Naive thymus-derived CD4-positive, alpha-beta T cell (primary cell): Measurements from ENCODE around the gene AICDA. TPM values are rescaled to one million over a fixed set of nuclear protein-coding genes. Genes with fewer than 3 reads are reported as not detected.
"Not testable (repeated sequence)": the region's sequence is repeated elsewhere in the genome, so short reads cannot be mapped to it uniquely, and the experiment has no call there.

Experiments
- ATAC-seq: fragments of 150-1000 bp; cut with Tn5 transposase; 2 replicates; pipeline ENCODE4 v1.10.0; 2021; ENCODE audit warnings: mild to moderate bottlenecking, moderate library complexity
- CTCF ChIA-PET: fragments of 350-600 bp; sonication (Branson Sonifier 250); formaldehyde crosslinking; loops from one replicate; lab custom pipeline; 2021; ENCODE audit warnings: antibody characterized with exemption; lab: Charles Lee
- POLR2A ChIA-PET: fragments of 350-600 bp; sonication (Branson Sonifier 250); formaldehyde crosslinking; loops from one replicate; lab custom pipeline; 2021; ENCODE audit warnings: antibody characterized with exemption, inconsistent platforms; lab: Charles Lee
- DNase-seq, 9 donors: peaks; one replicate each; pipeline versions ENCODE4 v3.0.0 to v3.0.0-alpha.2; 2020 to 2022; ENCODE audit warnings: mixed read lengths in 1 of 9
- H3K27ac ChIP-seq: one replicate; pipeline ENCODE4 v1.7.0; 2013; ENCODE audit warnings: mild to moderate bottlenecking, low read depth, low read length, moderate library complexity
- H3K27me3 ChIP-seq, 2 donors: one replicate each; pipeline ENCODE4 v1.7.0; 2013; ENCODE audit warnings: low read length in 2 of 2, mild to moderate bottlenecking in 2 of 2, moderate library complexity in 2 of 2; ENCODE audit not compliant: control insufficient read depth in 2 of 2, insufficient read depth in 2 of 2
- H3K36me3 ChIP-seq, 3 experiments: 1 replicate in 2 of 3; 2 replicates in 1 of 3; pipeline ENCODE4 v1.7.0; 2013; ENCODE audit warnings: low read length in 3 of 3, mild to moderate bottlenecking in 3 of 3, moderate library complexity in 1 of 3; ENCODE audit not compliant: insufficient read depth in 3 of 3, control insufficient read depth in 2 of 3
- H3K4me1 ChIP-seq, 2 donors: one replicate each; pipeline ENCODE4 v1.7.0; 2013; ENCODE audit warnings: low read length in 2 of 2, mild to moderate bottlenecking in 2 of 2, moderate library complexity in 1 of 2; ENCODE audit not compliant: control insufficient read depth in 2 of 2, insufficient read depth in 2 of 2
- H3K4me3 ChIP-seq: 2 replicates; pipeline ENCODE4 v1.7.0; 2013; ENCODE audit warnings: mild to moderate bottlenecking, low read length
- H3K9me3 ChIP-seq, 3 experiments: 1 replicate in 2 of 3; 2 replicates in 1 of 3; pipeline ENCODE4 v1.7.0; 2013; ENCODE audit warnings: low read length in 3 of 3; ENCODE audit not compliant: control insufficient read depth in 2 of 3
- H3K27ac Mint-ChIP-seq, 9 donors: one replicate each; pipeline ENCODE4 v1.8.0; 2020 to 2022; ENCODE audit warnings: mixed read lengths in 9 of 9, mild to moderate bottlenecking in 8 of 9, moderate library complexity in 5 of 9, inconsistent platforms in 2 of 9
- H3K27me3 Mint-ChIP-seq, 5 donors: one replicate each; pipeline ENCODE4 v1.8.0; 2021 to 2022; ENCODE audit warnings: mixed read lengths in 5 of 5, mild to moderate bottlenecking in 1 of 5
- H3K36me3 Mint-ChIP-seq, 5 donors: one replicate each; pipeline ENCODE4 v1.8.0; 2020 to 2022; ENCODE audit warnings: mixed read lengths in 5 of 5, mild to moderate bottlenecking in 3 of 5, inconsistent platforms in 1 of 5
- H3K4me1 Mint-ChIP-seq, 7 donors: one replicate each; pipeline ENCODE4 v1.8.0; 2020 to 2022; ENCODE audit warnings: mixed read lengths in 7 of 7, mild to moderate bottlenecking in 3 of 7, inconsistent platforms in 1 of 7
- H3K4me3 Mint-ChIP-seq, 10 donors: one replicate each; pipeline ENCODE4 v1.8.0; 2020 to 2022; ENCODE audit warnings: mild to moderate bottlenecking in 10 of 10, mixed read lengths in 10 of 10, moderate library complexity in 6 of 10, inconsistent platforms in 2 of 10
- H3K9me3 Mint-ChIP-seq, 11 donors: one replicate each; pipeline ENCODE4 v1.8.0; 2020 to 2022; ENCODE audit warnings: mixed read lengths in 11 of 11, mild to moderate bottlenecking in 4 of 11, inconsistent platforms in 1 of 11, moderate library complexity in 1 of 11
- intact Hi-C, 2 donors: fragments of 100-400 bp; cut with micrococcal nuclease; formaldehyde crosslinking; loops; one replicate each; pipeline ENCODE4 v1.15.1; 2023
- polyA plus RNA-seq, 2 donors: library from polyadenylated mRNA; unstranded; fragments of 300-500 nt; fragmentation: Illumina TruSeq; gene quantifications; one replicate each; pipeline ENCODE4 v1.2.3, GENCODE V29; 2021
- total RNA-seq, 6 experiments: library from RNA in 5 of 6; stranded (reverse) in 5 of 6; gene quantifications; 1 replicate in 5 of 6; 2 replicates in 1 of 6; pipeline ENCODE4 v1.2.3 and lab custom pipeline; 2021 to 2026

The AICDA gene
- total and polyA plus RNA-seq, 7 experiments from 2014 or later, result not detected

DNA sequence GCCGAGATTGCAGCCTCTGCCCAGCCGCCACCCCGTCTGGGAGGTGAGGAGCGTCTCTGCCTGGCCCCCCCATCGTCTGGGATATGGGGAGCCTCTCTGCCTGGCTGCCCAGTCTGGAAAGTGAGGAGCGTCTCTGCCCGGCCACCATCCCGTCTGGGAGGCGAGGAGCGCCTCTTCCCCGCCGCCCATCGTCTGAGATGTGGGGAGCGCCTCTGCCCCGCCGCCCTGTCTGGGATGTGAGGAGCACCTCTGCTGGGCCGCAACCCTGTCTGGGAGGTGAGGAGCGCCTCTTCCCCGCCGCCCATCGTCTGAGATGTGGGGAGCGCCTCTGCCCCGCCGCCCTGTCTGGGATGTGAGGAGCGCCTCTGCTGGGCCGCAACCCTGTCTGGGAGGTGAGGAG is 12.1 kb upstream of the AICDA start:
- H3K27ac Mint-ChIP-seq, H3K36me3 Mint-ChIP-seq, H3K27ac ChIP-seq, H3K4me3 ChIP-seq, H3K36me3 ChIP-seq, DNase-seq, H3K27me3 ChIP-seq, CTCF ChIA-PET, H3K9me3 ChIP-seq, ATAC-seq, H3K4me3 Mint-ChIP-seq, H3K4me1 ChIP-seq, POLR2A ChIA-PET, H3K9me3 Mint-ChIP-seq, H3K4me1 Mint-ChIP-seq, intact Hi-C loops: not testable (repeated sequence)
- H3K27me3 Mint-ChIP-seq, result peaks cover 0 to 14% (median 0%) of the 10 kb centered on the region in 5 donors

DNA sequence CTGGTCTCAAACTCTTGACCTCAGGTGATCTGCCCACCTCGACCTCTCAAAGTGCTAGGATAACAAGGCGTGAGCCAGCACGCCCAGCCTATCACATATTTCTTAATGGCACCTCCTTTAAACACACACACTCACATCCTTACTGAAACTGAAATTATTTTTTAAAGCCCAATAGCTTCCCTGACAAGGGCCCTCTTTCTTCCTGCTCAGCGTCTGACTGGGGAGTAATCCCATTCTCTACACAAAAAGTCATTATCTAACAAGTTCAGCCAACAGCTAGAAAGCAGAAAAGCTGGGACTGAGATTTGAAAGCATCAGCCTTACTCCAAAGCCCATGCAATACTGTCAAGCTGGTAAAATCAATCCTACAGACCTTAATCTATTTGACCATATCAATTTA is 10.0 kb upstream of the AICDA start:
- no peak for DNase-seq
- Histone ChIP-seq H3K4me1 (no peaks in the 10 kb centered on the region), H3K27ac (no peak overlapping the region), H3K4me3 (no peak overlapping the region), H3K27me3 (no peaks in the 10 kb centered on the region), H3K9me3 (no peaks in the 10 kb centered on the region), H3K36me3 (no peaks in the 10 kb centered on the region)
- intact Hi-C loops, result no loop called here
- H3K4me3 Mint-ChIP-seq, result no peak overlapping the region
- peaks cover 0 to 2% (median 0%) of the 10 kb centered on the region in 7 donors for H3K4me1 Mint-ChIP-seq
- no peak for ATAC-seq
- H3K9me3 Mint-ChIP-seq, result peaks cover 0 to 5% (median 0%) of the 10 kb centered on the region in 11 donors
- H3K27ac Mint-ChIP-seq, result peak overlapping the region in 2 of 9 donors; percentile 49 to 65
- peaks cover 0 to 7% (median 0%) of the 10 kb centered on the region in 5 donors for H3K36me3 Mint-ChIP-seq
- H3K27me3 Mint-ChIP-seq, result peaks cover 0 to 3% (median 0%) of the 10 kb centered on the region in 5 donors
- POLR2A ChIA-PET, result no interaction called here
- CTCF ChIA-PET, result no interaction called here

GRCh38 chr12:8615206-8615605 is 2.5 kb upstream of the AICDA start:
- ATAC-seq, result no peak

GRCh38 chr12:8613881-8614280 is 1.2 kb upstream of the AICDA start:
- H3K36me3 Mint-ChIP-seq, H3K36me3 ChIP-seq, ATAC-seq, DNase-seq, H3K9me3 Mint-ChIP-seq, H3K27ac ChIP-seq, H3K4me1 Mint-ChIP-seq, H3K4me3 ChIP-seq, POLR2A ChIA-PET, H3K4me3 Mint-ChIP-seq, H3K9me3 ChIP-seq, H3K27me3 ChIP-seq, H3K27ac Mint-ChIP-seq, intact Hi-C loops, H3K4me1 ChIP-seq: not testable (repeated sequence)
- peaks cover 0 to 22% (median 0%) of the 10 kb centered on the region in 5 donors for H3K27me3 Mint-ChIP-seq
- CTCF ChIA-PET, result interaction anchor here (1.2 kb wide), 1 partner anchor 16 kb away, joined by 3 read pairs; no protein-coding TSS in a partner anchor

More at GRCh38 chr12:8615206-8615605, 2.5 kb upstream of the AICDA start:
- peaks cover 0 to 20% (median 0%) of the 10 kb centered on the region in 5 donors for H3K27me3 Mint-ChIP-seq
- no peak for DNase-seq
- POLR2A ChIA-PET, result interaction anchor here (0.6 kb wide), 1 partner anchor 483 kb away, joined by 6 read pairs; no protein-coding TSS in a partner anchor
- H3K4me1 ChIP-seq, result no peaks in the 10 kb centered on the region
- no peak overlapping the region for H3K4me3 Mint-ChIP-seq
- no peaks in the 10 kb centered on the region for H3K9me3 ChIP-seq
- peaks cover 0 to 2% (median 0%) of the 10 kb centered on the region in 7 donors for H3K4me1 Mint-ChIP-seq
- H3K36me3 Mint-ChIP-seq, result no peaks in the 10 kb centered on the region
- no peak overlapping the region for H3K4me3 ChIP-seq
- no peaks in the 10 kb centered on the region for H3K36me3 ChIP-seq
- no peak overlapping the region for H3K27ac Mint-ChIP-seq
- H3K27ac ChIP-seq, result no peak overlapping the region
- H3K9me3 Mint-ChIP-seq, result no peaks in the 10 kb centered on the region
- CTCF ChIA-PET, result interaction anchor here (1.0 kb wide), 1 partner anchor 17 kb away, joined by 3 read pairs; no protein-coding TSS in a partner anchor
- intact Hi-C loops, result no loop called here
- H3K27me3 ChIP-seq, result no peaks in the 10 kb centered on the region

GRCh38 chr12:8609061-8609570 is 3.5 kb downstream of the AICDA start:
- H3K27ac ChIP-seq, result no peak overlapping the region

GRCh38 chr12:8606890-8607289 is 5.8 kb downstream of the AICDA start:
- H3K36me3 Mint-ChIP-seq, result no peaks in the 10 kb centered on the region
- ATAC-seq, result no peak
- ChIA-PET CTCF (no interaction called here), POLR2A (no interaction called here)
- H3K27me3 Mint-ChIP-seq, result peaks cover 8 to 32% (median 14%) of the 10 kb centered on the region in 5 donors
- no peaks in the 10 kb centered on the region for H3K27me3 ChIP-seq
- no peaks in the 10 kb centered on the region for H3K9me3 Mint-ChIP-seq
- H3K4me3 Mint-ChIP-seq, result no peak overlapping the region
- H3K4me1 Mint-ChIP-seq, result peaks cover 9 to 14% (median 12%) of the 10 kb centered on the region in 7 donors
- no peak overlapping the region for H3K4me3 ChIP-seq
- DNase-seq, result no peak
- H3K36me3 ChIP-seq, result no peaks in the 10 kb centered on the region
- intact Hi-C loops, result loop anchor here in 1 of 2 donors (5.0 kb wide), 1 partner anchor 65 kb away; the partner anchor contains the start of gene CLEC4E
- H3K27ac ChIP-seq, result no peak overlapping the region
- H3K27ac Mint-ChIP-seq, result no peak overlapping the region
- no peaks in the 10 kb centered on the region for H3K4me1 ChIP-seq
- H3K9me3 ChIP-seq, result no peaks in the 10 kb centered on the region

More at GRCh38 chr12:8609061-8609570, 3.5 kb downstream of the AICDA start:
- CTCF ChIA-PET, result interaction anchor here (2.1 to 3.0 kb wide), 2 partner anchors 9 to 65 kb away, joined by 10 to 14 read pairs; no protein-coding TSS in a partner anchor
- POLR2A ChIA-PET, result no interaction called here
- H3K36me3 ChIP-seq, result no peaks in the 10 kb centered on the region
- H3K4me3 ChIP-seq, result no peak overlapping the region
- peak; percentile 40 for ATAC-seq
- DNase-seq, result peak in 2 of 9 donors; percentile 3
- H3K27ac Mint-ChIP-seq, result peak overlapping the region in 2 of 9 donors; percentile 33 to 38
- H3K9me3 ChIP-seq, result no peaks in the 10 kb centered on the region
- H3K9me3 Mint-ChIP-seq, result no peaks in the 10 kb centered on the region
- no peaks in the 10 kb centered on the region for H3K27me3 ChIP-seq
- H3K4me1 Mint-ChIP-seq, result peaks cover 9 to 14% (median 10%) of the 10 kb centered on the region in 7 donors
- peak overlapping the region; percentile 60 to 84 (median 73) for H3K4me3 Mint-ChIP-seq
- intact Hi-C loops, result loop anchor here (1.0 to 5.0 kb wide), 2 partner anchors 65 to 67 kb away; partner anchors contain the start of gene CLEC4E (in 1 of the 2)
- no peaks in the 10 kb centered on the region for H3K4me1 ChIP-seq
- H3K36me3 Mint-ChIP-seq, result no peaks in the 10 kb centered on the region
- peaks cover 5 to 32% (median 11%) of the 10 kb centered on the region in 5 donors for H3K27me3 Mint-ChIP-seq
